Left renal pelvis (tissue), 4 donors: ENCODE measurements around the gene KCTD17. TPM values are rescaled to one million over a fixed set of nuclear protein-coding genes. Genes with fewer than 3 reads are reported as not detected.

Experiments used
- DNase-seq, 4 donors: peaks; one replicate each; pipeline ENCODE4 v3.0.0-alpha.2; 2013; ENCODE audit warnings: low read depth in 4 of 4, low spot score in 3 of 4
- polyA plus RNA-seq, 4 donors: library from polyadenylated mRNA; unstranded; fragments of 120-200 nt; gene quantifications; one replicate each; pipeline ENCODE4 v1.2.1, GENCODE V29; 2013; ENCODE audit not compliant: insufficient read length in 4 of 4

Gene KCTD17
- polyA plus RNA-seq, 4 donors = 24.7 to 33.6 (median 25.4) TPM

DNA sequence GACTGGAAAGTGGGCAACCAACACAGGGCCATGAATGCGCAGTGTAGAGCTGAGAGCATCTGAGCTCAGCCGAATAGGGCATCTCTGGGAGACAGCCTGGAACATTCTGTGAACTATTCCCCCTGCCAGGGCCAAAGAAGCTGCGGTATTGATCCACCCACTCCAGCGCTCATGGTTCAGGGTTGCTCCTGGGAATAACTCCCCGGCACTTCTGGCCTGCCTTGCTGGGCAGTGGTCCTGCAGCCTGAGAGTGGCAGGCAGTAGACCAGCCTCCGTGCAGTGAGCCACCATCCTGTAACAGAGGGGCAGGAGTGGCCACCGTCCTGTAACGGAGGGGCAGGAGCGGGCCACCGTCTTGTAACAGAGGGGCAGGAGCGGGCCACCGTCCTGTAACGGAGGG lies 45.8 kb downstream of the KCTD17 start:
- DNase-seq = no peak

DNA sequence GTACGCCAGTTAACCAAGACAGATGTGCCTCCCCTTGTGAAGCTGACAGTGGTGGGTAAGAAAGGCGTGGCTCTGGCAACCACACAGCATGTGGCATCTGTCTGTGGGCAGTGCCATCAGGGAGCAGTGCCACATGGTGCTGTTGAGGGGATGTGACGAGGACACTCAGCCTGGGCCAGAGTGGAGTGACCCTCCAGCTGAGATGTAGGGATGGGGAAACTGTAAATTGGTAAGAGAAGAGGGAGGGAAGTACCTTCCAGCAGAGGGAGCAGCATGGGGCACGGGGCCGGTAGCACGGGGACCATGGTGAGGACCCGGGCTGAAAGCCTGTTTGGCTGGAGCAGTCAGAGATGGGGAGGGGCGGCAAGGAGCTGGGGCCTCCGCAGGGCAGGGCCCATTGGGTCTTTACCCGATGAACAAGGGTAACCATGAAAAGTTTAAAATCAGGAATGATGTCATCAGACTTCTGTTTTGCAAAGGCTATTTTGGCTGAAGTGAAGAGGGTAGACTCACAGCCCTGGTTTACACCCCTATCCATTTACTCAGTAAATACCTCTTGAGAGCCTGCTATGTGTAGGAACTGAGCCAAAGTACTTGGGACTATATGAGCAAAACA lies 47.5 kb downstream of the KCTD17 start:
- no peak for DNase-seq

DNA sequence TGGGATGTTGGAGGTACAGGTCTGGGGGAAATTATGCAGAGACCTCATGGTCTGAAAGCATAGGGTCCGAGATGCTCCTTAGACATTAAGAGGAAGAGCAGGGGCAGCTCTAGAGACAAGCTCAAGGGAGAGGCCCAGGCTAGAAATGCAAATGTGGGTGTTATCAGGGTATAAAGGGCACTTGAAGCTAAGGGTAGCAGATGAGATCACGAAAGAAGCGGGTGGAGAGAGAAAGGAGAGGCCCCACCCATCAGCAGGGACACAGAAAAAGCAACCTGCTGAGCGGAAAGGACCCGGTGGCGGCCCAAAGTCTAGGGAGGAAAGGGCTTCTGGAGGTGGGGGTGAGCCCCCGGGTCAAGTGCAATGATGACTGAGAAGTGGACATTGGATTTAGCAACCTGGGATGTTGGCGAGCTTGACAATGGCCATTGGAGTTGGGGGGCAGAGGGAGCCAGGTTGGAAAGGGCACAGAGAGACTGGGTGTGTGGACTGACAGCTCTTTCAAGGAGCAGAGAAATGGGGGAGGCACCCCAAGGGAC lies 49.1 kb downstream of the KCTD17 start:
- no peak for DNase-seq

DNA sequence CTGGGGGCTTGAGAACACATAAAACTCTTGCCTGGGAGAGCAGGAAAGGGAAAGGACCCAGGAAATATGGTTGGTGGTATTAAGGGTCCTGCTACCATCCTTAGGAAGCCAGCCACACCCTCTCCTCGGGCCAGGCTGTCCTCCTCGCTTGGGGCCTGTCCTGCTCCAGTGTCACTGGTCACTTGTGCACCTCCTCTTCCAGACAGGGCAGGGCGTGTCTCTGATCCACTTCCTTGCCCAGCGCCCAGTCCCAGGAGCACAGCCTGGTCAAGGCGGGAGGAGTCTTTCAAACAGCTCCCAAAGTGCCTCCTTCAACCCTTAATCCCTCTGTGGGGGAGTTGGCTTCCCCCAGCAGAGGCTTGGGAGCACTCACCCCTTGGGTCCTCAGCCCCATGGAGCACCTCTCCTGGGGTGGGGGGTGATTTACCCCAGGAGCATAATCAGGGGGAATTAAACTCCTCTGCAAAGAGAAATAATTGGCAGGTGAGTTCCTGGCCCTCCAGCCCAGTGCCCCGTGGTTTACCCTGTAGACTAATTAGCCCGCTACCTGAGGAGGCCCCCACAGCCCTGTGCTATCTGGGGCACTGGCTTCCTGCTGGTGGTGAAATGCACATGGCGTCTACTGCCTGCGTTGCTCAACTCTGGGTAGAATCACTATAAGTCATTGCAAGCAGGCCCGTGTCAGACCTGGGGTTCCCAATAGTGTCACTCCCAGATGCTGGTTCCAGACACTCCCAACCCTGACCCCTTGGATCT lies 49.9 kb downstream of the KCTD17 start:
- DNase-seq = no peak

DNA sequence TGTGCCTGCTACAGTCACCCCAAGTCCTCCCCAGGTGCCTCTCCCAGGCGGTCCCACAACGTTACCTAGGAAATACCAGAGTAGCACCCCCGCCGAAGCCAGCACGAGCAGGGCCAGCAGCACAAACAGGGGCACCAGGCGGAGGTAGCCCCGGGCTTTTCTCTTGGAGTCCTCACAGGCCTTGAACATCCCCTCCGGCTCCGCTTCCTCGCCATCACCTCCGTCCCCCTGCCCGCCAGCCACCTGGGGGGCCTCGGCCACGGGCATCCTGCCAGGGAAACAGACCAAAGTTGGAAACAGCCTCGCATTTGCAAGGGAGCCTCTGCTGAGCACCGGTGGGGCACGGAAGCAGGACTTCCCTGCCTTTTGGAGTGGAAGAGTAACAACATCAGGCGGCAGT lies 51.6 kb downstream of the KCTD17 start:
- no peak for DNase-seq

DNA sequence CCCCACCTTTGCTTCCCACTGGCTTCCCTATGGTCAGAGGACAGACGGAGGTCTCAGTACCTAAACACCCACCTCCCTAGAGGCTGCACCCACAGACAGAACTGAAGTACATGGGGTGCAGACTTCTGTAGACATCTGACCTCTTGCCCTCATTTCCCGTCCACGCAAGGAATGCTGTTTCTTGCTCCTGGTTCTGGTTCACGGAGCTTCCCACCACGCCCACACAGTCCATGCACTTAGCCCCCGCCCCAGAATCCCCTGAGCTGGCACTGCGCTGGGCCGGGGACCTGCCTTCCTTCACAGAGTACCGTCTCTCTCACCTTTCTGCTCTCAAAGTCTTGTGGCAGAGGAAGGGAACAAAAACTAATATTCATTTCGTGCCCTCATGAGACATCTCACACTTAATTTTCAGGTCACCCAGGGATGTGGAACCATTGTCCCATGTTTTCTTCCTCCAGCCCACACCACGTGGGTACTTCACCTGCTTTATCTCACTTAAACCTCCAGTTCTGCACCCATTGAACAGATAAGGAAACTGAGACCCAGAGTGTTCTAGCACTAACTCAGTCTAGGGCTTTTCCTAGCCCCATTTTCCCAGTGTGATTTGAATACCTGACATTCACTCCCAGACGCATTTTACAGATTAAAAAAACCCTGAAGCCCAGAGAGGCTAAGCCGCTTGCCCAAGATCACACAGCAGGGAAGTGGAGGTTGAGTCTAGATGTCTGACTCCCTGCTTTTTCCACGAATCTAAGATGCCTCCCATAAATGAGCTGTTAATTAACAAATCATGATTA lies 52.3 kb downstream of the KCTD17 start:
- DNase-seq = no peak

DNA sequence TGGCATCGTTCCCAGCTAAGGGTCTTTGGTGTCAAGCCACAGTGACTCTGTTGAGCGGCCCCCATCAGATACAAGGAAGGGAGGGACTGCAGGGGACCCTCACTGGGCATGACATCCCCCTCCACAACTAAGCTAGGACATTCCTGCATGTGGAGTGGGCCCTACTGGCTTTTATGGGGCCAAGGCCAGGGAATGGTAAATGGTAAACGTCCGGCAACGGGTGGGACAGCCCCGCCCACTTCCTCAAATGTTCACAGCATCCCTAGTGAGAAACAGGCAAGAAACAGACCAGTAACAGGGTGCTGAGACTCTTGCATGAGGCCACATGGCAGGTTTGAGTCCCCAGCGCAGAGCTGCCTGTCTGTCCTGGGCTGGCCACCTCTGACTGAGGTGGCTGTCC lies 53.6 kb downstream of the KCTD17 start:
- no peak for DNase-seq

DNA sequence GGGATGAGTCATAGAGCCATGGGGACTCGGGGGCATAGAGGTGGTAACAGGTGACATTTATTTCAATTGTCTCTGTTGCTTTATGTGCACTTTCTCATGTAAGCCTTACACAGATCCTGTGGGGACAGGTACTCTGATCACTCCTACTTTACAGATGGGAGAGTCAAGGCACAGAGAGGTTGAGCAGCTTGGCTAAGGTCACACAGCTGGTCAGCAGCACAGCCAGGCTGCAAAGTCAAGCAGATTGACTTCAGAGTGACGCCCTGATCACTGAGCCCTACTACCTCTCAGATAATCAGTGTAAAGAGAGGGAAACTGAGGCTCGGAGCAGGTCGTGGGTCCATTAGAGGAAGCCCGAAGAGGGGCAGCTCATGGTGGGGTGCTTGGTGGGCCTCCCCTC lies 54.4 kb downstream of the KCTD17 start:
- DNase-seq = no peak

DNA sequence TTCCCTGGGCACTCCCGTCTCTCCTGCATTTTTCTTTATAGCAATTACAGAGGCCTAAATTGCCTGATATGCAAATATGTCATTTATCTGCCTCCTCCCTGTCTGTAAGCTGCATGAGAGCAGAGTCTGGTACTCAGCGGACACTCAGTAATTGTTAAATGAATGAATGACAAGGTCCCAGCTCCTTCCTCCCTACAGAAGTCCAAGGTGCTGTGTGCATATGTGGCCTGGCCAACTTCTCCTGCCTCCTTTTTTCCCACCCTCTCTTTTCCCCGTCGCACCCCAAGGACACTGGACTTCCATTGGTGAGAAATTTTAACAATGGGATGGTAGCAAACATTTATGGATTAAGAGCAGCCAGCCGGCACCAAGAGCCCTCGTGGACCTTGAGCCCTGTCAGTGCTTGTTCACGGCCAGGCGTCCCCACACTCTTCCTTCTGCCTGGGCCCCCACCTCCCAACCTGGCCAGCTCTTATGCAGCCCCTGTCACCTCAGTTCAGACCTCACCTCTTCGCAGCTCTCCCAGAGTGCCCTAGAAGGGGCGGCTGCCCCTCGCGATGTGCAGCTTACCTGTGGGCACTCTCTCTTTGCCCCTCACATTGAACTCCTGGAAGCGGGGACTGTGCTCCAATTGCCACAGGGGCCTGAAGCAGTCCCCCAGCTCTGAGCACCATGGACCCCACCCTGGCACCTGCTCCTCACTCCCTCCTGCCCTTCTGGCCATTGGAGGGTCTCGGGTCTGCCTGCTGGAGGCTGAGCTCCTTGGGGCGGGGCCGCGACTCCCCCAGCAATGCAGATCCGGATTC lies 56.5 kb downstream of the KCTD17 start:
- no peak for DNase-seq

DNA sequence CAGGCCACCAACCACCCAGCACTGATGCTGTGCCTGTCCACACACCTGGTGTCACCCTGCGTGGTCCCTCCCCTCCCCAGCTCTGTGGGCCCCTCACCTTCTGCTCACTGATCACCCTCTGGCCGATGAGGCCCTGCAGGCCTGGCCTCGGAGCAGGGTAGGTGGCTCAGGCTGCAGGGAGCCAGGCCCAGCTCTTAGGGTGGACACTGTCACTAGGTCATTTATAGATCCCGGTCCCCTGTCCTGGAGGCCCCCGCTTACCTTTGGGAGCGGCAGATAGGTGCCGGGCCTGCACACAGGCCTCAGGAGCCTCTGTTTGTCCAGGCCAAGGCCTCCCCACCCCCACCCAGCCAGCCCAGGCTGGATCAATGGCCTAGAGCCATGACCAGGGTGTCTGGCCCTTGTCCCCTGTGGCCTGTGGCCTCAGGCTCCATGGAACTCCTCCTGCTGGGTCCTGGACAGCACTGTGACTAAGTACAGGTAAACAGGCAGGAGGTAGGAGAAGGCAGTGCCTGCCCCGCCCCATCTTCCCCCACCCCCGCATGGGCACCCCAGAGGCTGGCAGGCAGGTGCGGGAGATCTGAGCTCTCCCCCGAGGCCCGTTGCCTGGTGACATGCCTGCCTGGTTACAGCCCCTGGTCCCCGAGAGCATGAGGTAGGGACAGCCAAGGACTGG lies 57.8 kb downstream of the KCTD17 start, which contains the start of gene TMPRSS6:
Gene TMPRSS6, minus strand, starts transcription at position 472 of the 676 bp plus-strand sequence. CDS start 6,296 bp downstream, outside the sequence.
- no peak for DNase-seq

DNA sequence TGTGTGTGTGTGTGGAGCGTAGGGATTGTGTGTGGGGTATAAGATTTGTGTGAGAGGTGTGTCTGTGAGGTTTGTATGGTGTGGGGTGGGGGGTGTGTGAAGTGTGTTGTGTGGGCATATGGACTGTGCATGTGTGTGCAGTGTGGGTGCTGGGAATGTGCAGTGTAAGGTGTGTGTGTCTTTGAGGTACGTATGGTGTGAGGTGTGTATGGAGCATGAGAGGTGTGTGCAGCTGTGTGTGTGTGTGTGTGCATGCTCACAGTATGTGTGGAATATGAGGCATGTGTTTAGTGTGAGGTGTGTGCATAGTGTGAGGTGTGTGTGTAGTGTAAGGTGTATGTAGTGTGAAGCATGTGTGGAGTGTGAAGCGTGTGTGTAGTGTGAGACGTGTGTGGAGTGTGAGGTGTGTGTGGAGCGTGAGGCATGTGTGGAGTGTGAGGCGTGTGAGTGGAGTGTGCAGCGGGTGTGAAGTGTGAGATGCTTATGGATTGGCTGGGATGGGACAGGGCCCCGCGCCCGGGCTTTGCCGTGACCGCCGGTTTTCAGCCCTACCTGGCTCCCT lies 59.7 kb downstream of the KCTD17 start:
- no peak for DNase-seq

DNA sequence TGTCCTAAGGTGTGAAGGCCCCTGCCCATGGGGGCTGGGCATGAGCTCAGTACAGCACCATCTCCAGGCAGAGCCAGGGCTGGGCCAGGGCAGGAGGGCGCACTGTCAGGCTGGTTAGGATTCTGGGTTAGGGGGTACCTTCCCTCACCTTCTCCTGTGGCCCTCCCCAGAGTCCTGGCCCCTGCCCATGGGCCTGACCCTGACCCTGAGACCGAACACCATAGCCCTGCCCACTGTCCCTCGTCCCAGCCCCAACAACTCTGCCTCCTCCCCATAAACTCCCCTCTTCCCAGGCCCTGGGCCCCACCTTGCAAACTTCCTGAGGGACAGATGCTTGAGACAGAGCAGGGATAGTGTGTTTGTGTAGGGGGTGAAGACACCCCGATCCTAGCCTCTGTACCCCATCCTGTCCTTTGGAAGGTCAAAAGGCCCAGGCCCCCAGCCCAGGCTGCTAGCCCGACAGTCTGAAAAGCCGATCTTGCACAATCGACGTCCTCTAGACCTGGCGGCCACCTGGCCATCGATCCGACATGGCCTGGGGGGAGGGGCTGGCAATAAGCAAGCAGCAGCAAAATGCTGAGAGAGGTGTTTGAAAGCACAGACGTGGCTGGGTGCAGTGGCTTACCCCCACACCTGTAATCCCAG lies 60.7 kb downstream of the KCTD17 start:
- no peak for DNase-seq

Other genes starting within 250 kb of the KCTD17 start
- 10 to 100 TPM in 2 of 4 donors, 1 to 10 TPM in 2; 3.9 to 12.3 (median 7.7) TPM for gene PVALB, start 234.7 kb upstream of the KCTD17 start, polyA plus RNA-seq
- gene NCF4, start 190.7 kb upstream of the KCTD17 start, polyA plus RNA-seq = 1 to 10 TPM; 1.5 to 6.0 (median 2.1) TPM
- gene CSF2RB, start 138.1 kb upstream of the KCTD17 start, polyA plus RNA-seq = 1 to 10 TPM; 2.3 to 3.1 (median 2.8) TPM
- gene TST, start 32.3 kb upstream of the KCTD17 start, polyA plus RNA-seq = 10 to 100 TPM; 13.0 to 64.4 (median 37.9) TPM
- 10 to 100 TPM; 33.3 to 75.5 (median 46.1) TPM for gene MPST, start 32.0 kb upstream of the KCTD17 start, polyA plus RNA-seq
- gene TMPRSS6, start 58.0 kb downstream of the KCTD17 start, polyA plus RNA-seq = under 1 TPM; 0.16 to 0.50 (median 0.26) TPM
- gene IL2RB, start 98.2 kb downstream of the KCTD17 start, polyA plus RNA-seq = 1 to 10 TPM in 2 of 4 donors, under 1 TPM in 2; 0.79 to 1.4 (median 1.1) TPM
- gene C1QTNF6, start 136.5 kb downstream of the KCTD17 start, polyA plus RNA-seq = 10 to 100 TPM; 26.1 to 52.3 (median 30.9) TPM
- gene SSTR3, start 160.7 kb downstream of the KCTD17 start, polyA plus RNA-seq = under 1 TPM; 0.55 to 0.98 (median 0.79) TPM
- 10 to 100 TPM in 1 of 4 donors, 1 to 10 TPM in 3; 6.2 to 13.6 (median 8.1) TPM for gene RAC2, start 192.5 kb downstream of the KCTD17 start, polyA plus RNA-seq
- gene CYTH4, start 230.8 kb downstream of the KCTD17 start, polyA plus RNA-seq = 1 to 10 TPM; 3.4 to 6.2 (median 4.0) TPM